Cardiac fibroblast (primary cell): ENCODE measurements around the gene FBXO31.

ENCODE experiments used
- DNase-seq, 2 donors: peaks; one replicate each; pipeline versions ENCODE4 v3.0.0 to v3.0.0-alpha.2; 2010; ENCODE audit warnings: low read depth in 2 of 2
- H3K4me3 ChIP-seq, 2 donors: replicated peaks in 1 of 2; 1 replicate in 1 of 2; 2 replicates in 1 of 2; pipeline ENCODE4 v1.5.1; 2011; ENCODE audit warnings: low read depth in 2 of 2, low read length in 2 of 2, mild to moderate bottlenecking in 2 of 2, moderate library complexity in 1 of 2
- CTCF ChIP-seq: IDR thresholded peaks from one replicate; pipeline ENCODE4 v1.5.1; 2011; ENCODE audit warnings: low read depth, mild to moderate bottlenecking, low read length, inconsistent platforms

The FBXO31 gene

GRCh38 chr16:87337262-87337771 lies 46.3 kb downstream of the FBXO31 start:
- no peak overlapping the region for H3K4me3 ChIP-seq
- no peak for DNase-seq
- no peak for TF ChIP-seq CTCF

GRCh38 chr16:87336434-87337240 lies 46.9 kb downstream of the FBXO31 start:
- TF ChIP-seq CTCF, result no peak
- DNase-seq, result no peak
- no peak overlapping the region for H3K4me3 ChIP-seq

- TF ChIP-seq CTCF, result no peak
- H3K4me3 ChIP-seq, result no peak overlapping the region
- DNase-seq, result no peak
Observed at GRCh38 chr16:87335625-87336433, 47.7 kb downstream of the FBXO31 start.

GRCh38 chr16:87334651-87335624 lies 48.6 kb downstream of the FBXO31 start:
- no peak overlapping the region for H3K4me3 ChIP-seq
- DNase-seq, result no peak
- TF ChIP-seq CTCF, result no peak

GRCh38 chr16:87333581-87334331 lies 49.8 kb downstream of the FBXO31 start:
- H3K4me3 ChIP-seq, result no peak overlapping the region
- no peak for DNase-seq
- TF ChIP-seq CTCF, result no peak
